Measurements from ENCODE around the gene RTN4R. TPM values are rescaled to one million over a fixed set of nuclear protein-coding genes. Genes with fewer than 3 reads are reported as not detected.

The RTN4R gene
- total and polyA plus RNA-seq, 9 of the 15 experiments (the other 6 are each of a cell fraction or from before 2014, with no cell fraction given) = 0.04 to 2.8 (median 1.4) TPM; not detected in 3

- no TSS peak for BruUV-seq (replicated peaks)
- ChIA-PET POLR2A (interaction anchor here (0.5 to 4.4 kb wide), 9 partner anchors 9 to 188 kb away, joined by 3 to 38 read pairs (median 4); no protein-coding TSS in a partner anchor), CTCF (ENCODE audit: low intra/inter-chr PET ratio) (interaction anchor here (0.7 kb wide), 1 partner anchor 410 kb away, joined by 3 read pairs; no protein-coding TSS in a partner anchor)
- DNase-seq (ENCODE audit: extremely low read depth in 1 of 4, low spot score in 3 of 4) (no peak), ATAC-seq (no peak), FAIRE-seq (peak; percentile 29)
- Histone ChIP-seq H3K27me3 (ENCODE audit: control insufficient read depth in 2 of 2, insufficient read depth in 2 of 2, low read length in 2 of 2) (peaks cover 39 to 57% of the 10 kb centered on the region in 2 experiments), H3K9me1 (ENCODE audit: control insufficient read depth, insufficient read depth, low read length) (no peaks in the 10 kb centered on the region), H3K4me3 (no peak overlapping the region), H3K4me1 (replicated peaks in 1 of 2; ENCODE audit: control insufficient read depth in 2 of 2, insufficient read depth in 2 of 2, low read length in 2 of 2) (peaks cover 5 to 63% of the 10 kb centered on the region in 2 experiments; a peak in 3 of 5 replicates), H3K9ac (ENCODE audit: insufficient read depth in 1 of 2, low read depth in 2 of 2, low read length in 2 of 2) (no peak overlapping the region; a peak in 1 of 4 replicates), H2AFZ (ENCODE audit: low read depth, low read length) (no peak overlapping the region), H3K27ac (ENCODE audit: extremely low read depth, low read depth, low read length) (no peak overlapping the region), H4K20me1 (replicated peaks; ENCODE audit: control insufficient read depth, insufficient read depth, low read length) (peaks cover 50% of the 10 kb centered on the region), H3K79me2 (ENCODE audit: control insufficient read depth, insufficient read depth, low read length) (no peaks in the 10 kb centered on the region), H3K9me3 (replicated peaks; ENCODE audit: control insufficient read depth, insufficient read depth, low read depth, low read length) (no peaks in the 10 kb centered on the region), H3K36me3 (ENCODE audit: control insufficient read depth, insufficient read depth, low read length) (no peaks in the 10 kb centered on the region), H3K4me2 (ENCODE audit: insufficient read depth, low read length) (no peak overlapping the region)
- WGBS (ENCODE audit: insufficient coverage, low coverage, missing lambda C conversion rate) = 17% methylated on average over 27 of the region's 27 CpGs
- in situ Hi-C loops (cut with MboI) (no loop called here), intact Hi-C loops (cut with micrococcal nuclease) (no loop called here)
- TF ChIP-seq ZNF175 (CRISPR knock-in tag; IDR thresholded peaks at IDR 0.05; ENCODE audit: low read depth) = no peak
- TF ChIP-seq SNRNP70 (optimal IDR thresholded peaks at IDR 0.05; ENCODE audit: low read depth, low read length) = no peak
- TF ChIP-seq JUN (IDR thresholded peaks at IDR 0.05; ENCODE audit: borderline replicate concordance, low read depth, low read length) = no peak
- no peak for TF ChIP-seq JUN (CRISPR knock-in tag; IDR thresholded peaks at IDR 0.05; ENCODE audit: borderline replicate concordance)
- no peak for TF ChIP-seq ILK (tag; IDR thresholded peaks at IDR 0.05; ENCODE audit: borderline replicate concordance, low read depth)
- no peak for TF ChIP-seq TCF3 (CRISPR knock-in tag; IDR thresholded peaks at IDR 0.05)
- peak; percentile 76; the same call in 1 of the 2 replicates for TF ChIP-seq GABPB2 (CRISPR knock-in tag; conservative IDR thresholded peaks at IDR 0.05)
- no peak for TF ChIP-seq PKNOX1 (IDR thresholded peaks at IDR 0.05)
- TF ChIP-seq RNF219 (CRISPR knock-in tag; IDR thresholded peaks at IDR 0.05) = no peak
- peak; percentile 34; the same call in 1 of the 2 replicates for TF ChIP-seq PBX2 (CRISPR knock-in tag; IDR thresholded peaks at IDR 0.05; ENCODE audit: low read depth)
- TF ChIP-seq PBX2 (tag; conservative IDR thresholded peaks at IDR 0.05; ENCODE audit: low read depth) = no peak
- no peak for TF ChIP-seq E2F5 (CRISPR knock-in tag; IDR thresholded peaks at IDR 0.05)
Measured at GRCh38 chr22:20212754-20213699, 55.1 kb downstream of the RTN4R start.

All from K562 (cell line).